ENCODE measurements around the gene YEATS4. TPM values are rescaled to one million over a fixed set of nuclear protein-coding genes. Genes with fewer than 3 reads are reported as not detected.
A peak's percentile ranks its signal among the peaks of the same experiment; 100 is the strongest.

YEATS4 gene
- total RNA-seq, 2 donors from 2014 or later: 34.2 to 57.3 TPM

GRCh38 chr12:69438539-69438938 is 79.0 kb downstream of the YEATS4 start:
- DNase-seq (ENCODE audit: low spot score in 2 of 2) (no peak), ATAC-seq (no peak)
- Mint-ChIP-seq H3K9me3 (no peaks in the 10 kb centered on the region), H3K27ac (peak overlapping the region in 1 of 2 donors; percentile 62), H3K36me3 (no peaks in the 10 kb centered on the region)

- Mint-ChIP-seq H3K36me3 (no peaks in the 10 kb centered on the region), H3K27ac (no peak overlapping the region), H3K9me3 (no peaks in the 10 kb centered on the region)
- no peak for ATAC-seq
- DNase-seq (ENCODE audit: low spot score in 2 of 2): no peak
Observed at GRCh38 chr12:69440016-69440415, 80.5 kb downstream of the YEATS4 start.

Other genes starting within 250 kb of the YEATS4 start
- 100 to 1,000 TPM in 1 of 2 donors, 10 to 100 TPM in 1; 62.5 to 104 TPM for gene CPSF6, start 120.2 kb upstream of the YEATS4 start, total RNA-seq
- under 1 TPM in 1 of 2 donors, not detected in 1; 0.30 TPM for gene LYZ, start 11.4 kb upstream of the YEATS4 start, total RNA-seq
- gene FRS2, start 110.6 kb downstream of the YEATS4 start, total RNA-seq: 10 to 100 TPM; 13.1 to 15.5 TPM
- gene CCT2, start 225.7 kb downstream of the YEATS4 start, total RNA-seq: 100 to 1,000 TPM; 238 to 264 TPM